GM18502 (cell line): ENCODE measurements around the gene TBC1D17.
"Not testable (repeated sequence)": the region's sequence is repeated elsewhere in the genome, so short reads cannot be mapped to it uniquely, and the experiment has no call there.

ENCODE experiments used
- ATAC-seq: cut with Tn5 transposase; IDR thresholded peaks from one replicate; pipeline ENCODE4 v1.9.1; 2021; ENCODE audit warnings: mild to moderate bottlenecking; ENCODE audit not compliant: unreplicated experiment, poor library complexity

The TBC1D17 gene

GRCh38 chr19:49913720-49914119 lies 36.2 kb downstream of the TBC1D17 start:
- ATAC-seq: no peak

- ATAC-seq: no peak
Measured at GRCh38 chr19:49915271-49915670, 37.8 kb downstream of the TBC1D17 start.

- no peak for ATAC-seq
Measured at GRCh38 chr19:49916839-49917733, 39.6 kb downstream of the TBC1D17 start.

GRCh38 chr19:49918089-49918488 lies 40.6 kb downstream of the TBC1D17 start:
- ATAC-seq: no peak

GRCh38 chr19:49920624-49921363 lies 43.3 kb downstream of the TBC1D17 start:
- ATAC-seq: no peak

GRCh38 chr19:49921871-49922795 lies 44.6 kb downstream of the TBC1D17 start:
- no peak for ATAC-seq

- no peak for ATAC-seq
Measured at GRCh38 chr19:49923055-49924003, 45.8 kb downstream of the TBC1D17 start.

- ATAC-seq: no peak
Measured at GRCh38 chr19:49924004-49924880, 46.7 kb downstream of the TBC1D17 start.

GRCh38 chr19:49924881-49925210 lies 47.3 kb downstream of the TBC1D17 start:
- not testable (repeated sequence) for ATAC-seq

GRCh38 chr19:49925486-49925885 lies 48.0 kb downstream of the TBC1D17 start:
- ATAC-seq: no peak

- no peak for ATAC-seq
Measured at GRCh38 chr19:49926515-49926914, 49.0 kb downstream of the TBC1D17 start.

- no peak for ATAC-seq
Measured at GRCh38 chr19:49927526-49928264, 50.2 kb downstream of the TBC1D17 start.

GRCh38 chr19:49929121-49929610 lies 51.7 kb downstream of the TBC1D17 start, which contains the start of the genes ATF5 and NUP62:
TSS of gene ATF5 (plus strand) at chr19:49929205. CDS start at chr19:49930851, 1,646 bp downstream.
TSS of gene NUP62 (minus strand) at chr19:49929504. CDS start at chr19:49909807, 19,697 bp downstream.
- ATAC-seq: peak; percentile 50

- ATAC-seq: peak; percentile 67
Measured at GRCh38 chr19:49929611-49930482, 52.3 kb downstream of the TBC1D17 start.

- no peak for ATAC-seq
Measured at GRCh38 chr19:49930483-49931011, 53.0 kb downstream of the TBC1D17 start.
